Mesodermal cell (in vitro differentiated cells): Measurements from ENCODE around the gene MGMT.

Source experiments
- H3K27ac ChIP-seq: 2 replicates; pipeline ENCODE4 v1.7.0; 2013; ENCODE audit warnings: mild to moderate bottlenecking, low read depth, low read length, moderate library complexity; ENCODE audit not compliant: severe bottlenecking
- H3K36me3 ChIP-seq: 2 replicates; pipeline ENCODE4 v1.7.1; 2013; ENCODE audit warnings: mild to moderate bottlenecking, low read length, moderate library complexity; ENCODE audit not compliant: control insufficient read depth, insufficient read depth
- H3K4me1 ChIP-seq: one replicate; pipeline ENCODE4 v1.7.1; 2013; ENCODE audit warnings: mild to moderate bottlenecking, low read length; ENCODE audit not compliant: insufficient read depth, control insufficient read depth, poor library complexity, severe bottlenecking
- H3K4me3 ChIP-seq: 2 replicates; pipeline ENCODE4 v1.7.0; 2013; ENCODE audit warnings: low read length, control low read depth, mild to moderate bottlenecking; ENCODE audit not compliant: insufficient read depth, poor library complexity, severe bottlenecking; ENCODE audit errors: extremely low read depth
- H3K9me3 ChIP-seq: 2 replicates; pipeline ENCODE4 v1.7.1; 2013; ENCODE audit warnings: mild to moderate bottlenecking, low read length, moderate library complexity; ENCODE audit not compliant: control insufficient read depth
- WGBS, 2 experiments: methylation state at CpG; one replicate each; pipeline ENCODE4 v1.1.5; 2013; ENCODE audit warnings: missing lambda C conversion rate in 2 of 2; ENCODE audit not compliant: insufficient coverage in 2 of 2; 5-methylcytosine and 5-hydroxymethylcytosine counted together

MGMT gene

DNA sequence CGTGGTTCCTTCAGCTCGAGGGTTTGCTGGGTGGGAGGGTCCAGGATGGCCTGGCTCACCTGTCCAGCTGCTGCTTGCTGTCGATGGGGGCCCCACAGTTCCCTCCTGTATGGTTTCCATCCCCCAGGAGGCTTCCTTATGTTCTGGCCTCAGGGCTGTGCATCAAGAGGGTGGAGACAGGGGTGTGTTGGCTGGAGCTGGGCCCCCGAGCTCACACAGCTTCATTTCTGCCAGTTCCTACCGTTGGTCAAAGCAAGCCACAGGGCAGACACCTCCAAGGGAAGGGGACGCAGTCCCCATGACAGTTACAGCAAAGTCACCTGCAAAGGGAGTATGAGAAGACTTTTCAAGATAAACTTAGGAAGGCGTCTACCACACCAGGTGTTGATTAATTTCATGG lies 340.2 kb downstream of the MGMT start:
- Histone ChIP-seq H3K9me3 (peaks cover 8% of the 10 kb centered on the region), H3K4me1 (no peaks in the 10 kb centered on the region), H3K4me3 (no peak overlapping the region), H3K27ac (no peak overlapping the region), H3K36me3 (no peaks in the 10 kb centered on the region)
- WGBS, 2 experiments: 79 to 87% methylated on average over 6 of the region's 7 CpGs

GRCh38 chr10:129808092-129808983 lies 341.3 kb downstream of the MGMT start:
- no peaks in the 10 kb centered on the region for H3K36me3 ChIP-seq
- H3K27ac ChIP-seq: no peak overlapping the region
- WGBS, 2 experiments: 89 to 91% methylated on average over 22 to 25 of the region's 26 CpGs
- H3K4me1 ChIP-seq: no peaks in the 10 kb centered on the region
- H3K4me3 ChIP-seq: no peak overlapping the region
- H3K9me3 ChIP-seq: peaks cover 5% of the 10 kb centered on the region

- 85 to 88% methylated on average over 7 to 8 of the region's 9 CpGs for WGBS, 2 experiments
- no peaks in the 10 kb centered on the region for H3K9me3 ChIP-seq
- H3K27ac ChIP-seq: no peak overlapping the region
- no peaks in the 10 kb centered on the region for H3K4me1 ChIP-seq
- no peaks in the 10 kb centered on the region for H3K36me3 ChIP-seq
- H3K4me3 ChIP-seq: no peak overlapping the region
Observed at GRCh38 chr10:129809431-129809830, 342.4 kb downstream of the MGMT start.

GRCh38 chr10:129809841-129810240 lies 342.8 kb downstream of the MGMT start:
- Histone ChIP-seq H3K4me3 (no peak overlapping the region), H3K27ac (no peak overlapping the region), H3K4me1 (no peaks in the 10 kb centered on the region), H3K36me3 (no peaks in the 10 kb centered on the region), H3K9me3 (no peaks in the 10 kb centered on the region)
- WGBS, 2 experiments: 87 to 96% methylated on average over 11 to 13 of the region's 13 CpGs

DNA sequence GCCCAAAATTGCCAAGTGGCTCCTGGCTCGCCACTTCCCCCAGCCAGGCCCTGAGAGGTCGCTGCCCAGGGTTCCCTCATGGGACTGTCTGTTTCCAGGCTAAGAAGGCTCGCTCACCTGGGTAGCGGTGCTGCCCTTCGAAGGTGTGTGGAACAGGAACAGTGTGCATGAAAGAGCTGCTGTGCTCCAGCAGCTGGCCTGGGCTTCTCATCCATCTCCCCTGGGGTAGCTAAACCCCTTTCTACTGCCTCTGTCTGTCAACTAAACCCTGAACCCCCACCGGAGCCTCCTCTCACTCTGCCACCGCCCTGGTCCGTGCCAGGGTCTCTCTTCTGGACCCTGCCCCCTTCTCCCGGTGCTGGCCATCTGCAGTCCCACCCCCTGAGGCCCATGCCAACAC lies 344.2 kb downstream of the MGMT start:
- 94 to 100% methylated on average over 6 to 9 of the region's 9 CpGs for WGBS, 2 experiments
- Histone ChIP-seq H3K4me3 (no peak overlapping the region), H3K9me3 (no peaks in the 10 kb centered on the region), H3K4me1 (no peaks in the 10 kb centered on the region), H3K36me3 (no peaks in the 10 kb centered on the region), H3K27ac (no peak overlapping the region)

- no peaks in the 10 kb centered on the region for H3K36me3 ChIP-seq
- no peaks in the 10 kb centered on the region for H3K9me3 ChIP-seq
- H3K4me1 ChIP-seq: no peaks in the 10 kb centered on the region
- WGBS, 2 experiments: 95 to 96% methylated on average over 6 of the region's 7 CpGs
- no peak overlapping the region for H3K4me3 ChIP-seq
- H3K27ac ChIP-seq: no peak overlapping the region
Observed at GRCh38 chr10:129812398-129812797, 345.4 kb downstream of the MGMT start.

GRCh38 chr10:129814681-129815646 lies 347.9 kb downstream of the MGMT start:
- Histone ChIP-seq H3K4me1 (no peaks in the 10 kb centered on the region), H3K9me3 (no peaks in the 10 kb centered on the region), H3K4me3 (no peak overlapping the region), H3K36me3 (no peaks in the 10 kb centered on the region), H3K27ac (no peak overlapping the region)
- 83% methylated on average over 8 to 10 of the region's 12 CpGs for WGBS, 2 experiments

GRCh38 chr10:129815898-129816655 lies 349.0 kb downstream of the MGMT start:
- no peaks in the 10 kb centered on the region for H3K4me1 ChIP-seq
- H3K4me3 ChIP-seq: no peak overlapping the region
- H3K27ac ChIP-seq: no peak overlapping the region
- H3K36me3 ChIP-seq: no peaks in the 10 kb centered on the region
- 91 to 96% methylated on average over 11 to 12 of the region's 17 CpGs for WGBS, 2 experiments
- H3K9me3 ChIP-seq: no peaks in the 10 kb centered on the region

GRCh38 chr10:129816656-129817045 lies 349.6 kb downstream of the MGMT start:
- WGBS, 2 experiments: 95% methylated on average over 6 to 7 of the region's 8 CpGs
- Histone ChIP-seq H3K9me3 (no peaks in the 10 kb centered on the region), H3K4me1 (no peaks in the 10 kb centered on the region)

More at GRCh38 chr10:129816656-129817045, 349.6 kb downstream of the MGMT start:
- H3K27ac ChIP-seq: no peak overlapping the region
- H3K4me3 ChIP-seq: no peak overlapping the region
- H3K36me3 ChIP-seq: no peaks in the 10 kb centered on the region
